GM21528 (cell line): ENCODE results near the gene CPNE2.

ENCODE experiments used
- ATAC-seq: cut with Tn5 transposase; IDR thresholded peaks from one replicate; pipeline ENCODE4 v1.9.1; 2021; ENCODE audit warnings: mild to moderate bottlenecking, moderate library complexity; ENCODE audit not compliant: unreplicated experiment, low FRiP score

CPNE2 gene

GRCh38 chr16:57140931-57141668 lies 48.7 kb downstream of the CPNE2 start:
- no peak for ATAC-seq

- no peak for ATAC-seq
These were observed 49.6 kb downstream of the CPNE2 start for GRCh38 chr16:57141822-57142631.

- ATAC-seq = no peak
These were observed 51.0 kb downstream of the CPNE2 start for GRCh38 chr16:57143149-57143921.

GRCh38 chr16:57144027-57144426 lies 51.6 kb downstream of the CPNE2 start:
- ATAC-seq = no peak

DNA sequence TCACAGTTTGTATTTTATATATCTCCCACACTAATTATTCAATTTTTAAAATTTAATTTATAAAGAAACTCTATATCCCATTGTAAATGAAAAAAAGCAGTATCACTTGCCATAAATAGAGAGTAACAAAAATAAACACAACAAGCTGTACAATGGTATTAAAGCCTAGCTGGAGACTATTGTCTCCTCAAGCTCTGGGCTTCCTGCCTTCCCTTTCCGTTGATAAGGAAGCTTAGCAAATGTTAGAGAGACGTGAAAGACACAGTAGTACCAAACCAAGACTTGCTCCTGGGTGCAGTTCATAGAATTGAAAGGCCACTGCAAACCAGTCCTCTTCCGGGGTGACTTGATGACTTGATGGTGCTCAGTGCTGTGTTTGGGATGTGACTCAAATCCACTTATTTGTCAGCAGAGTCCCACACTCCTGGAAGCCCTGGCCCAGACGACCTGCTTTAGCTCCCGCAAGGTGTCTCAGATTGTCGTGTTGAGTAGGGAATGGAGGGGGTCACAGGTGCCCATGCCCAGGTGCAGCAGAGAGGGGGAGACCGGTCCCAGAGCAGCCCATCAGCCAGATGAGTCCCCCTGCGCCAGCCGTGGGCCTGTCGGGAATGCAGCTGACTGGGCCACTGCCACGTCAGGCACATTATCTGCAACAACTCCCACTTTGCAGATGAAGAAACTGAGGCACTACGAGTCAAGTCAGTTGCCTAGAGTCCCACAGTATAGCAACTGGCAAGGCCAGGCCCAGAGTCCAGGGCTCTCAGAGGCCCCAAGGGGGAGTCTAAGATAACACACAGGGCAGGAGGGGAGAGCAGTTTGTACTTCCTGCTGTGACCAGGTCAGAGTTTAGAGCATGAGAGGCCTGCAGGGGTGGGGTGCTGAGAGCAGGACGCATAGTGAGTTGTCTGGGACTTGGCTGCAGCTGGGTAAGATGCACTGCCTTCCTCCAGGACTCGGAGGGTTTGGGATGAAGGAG lies 53.0 kb downstream of the CPNE2 start:
- no peak for ATAC-seq

GRCh38 chr16:57146040-57146647 lies 53.8 kb downstream of the CPNE2 start:
- no peak for ATAC-seq

DNA sequence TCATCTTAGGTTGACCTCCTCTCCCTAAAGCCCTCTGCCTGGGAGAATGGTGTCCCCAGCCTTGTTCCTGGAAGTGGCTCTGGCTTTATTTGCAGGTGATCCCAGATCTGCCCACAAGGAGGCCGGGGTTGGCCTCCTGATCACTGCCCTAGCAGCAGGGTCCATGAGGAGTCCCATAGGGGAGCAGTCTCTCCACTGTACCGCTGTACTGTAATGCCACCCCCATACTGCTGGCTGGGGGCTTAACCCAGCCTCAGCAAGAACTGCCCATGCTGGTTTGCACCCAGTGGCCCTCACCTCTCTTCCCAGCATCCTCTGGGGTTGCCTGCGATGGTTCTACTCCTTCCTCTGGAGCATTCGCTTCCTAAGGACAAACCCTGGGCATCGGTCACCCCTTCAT lies 54.4 kb downstream of the CPNE2 start:
- no peak for ATAC-seq

- ATAC-seq = no peak
These were observed 55.2 kb downstream of the CPNE2 start for GRCh38 chr16:57147381-57148221.

DNA sequence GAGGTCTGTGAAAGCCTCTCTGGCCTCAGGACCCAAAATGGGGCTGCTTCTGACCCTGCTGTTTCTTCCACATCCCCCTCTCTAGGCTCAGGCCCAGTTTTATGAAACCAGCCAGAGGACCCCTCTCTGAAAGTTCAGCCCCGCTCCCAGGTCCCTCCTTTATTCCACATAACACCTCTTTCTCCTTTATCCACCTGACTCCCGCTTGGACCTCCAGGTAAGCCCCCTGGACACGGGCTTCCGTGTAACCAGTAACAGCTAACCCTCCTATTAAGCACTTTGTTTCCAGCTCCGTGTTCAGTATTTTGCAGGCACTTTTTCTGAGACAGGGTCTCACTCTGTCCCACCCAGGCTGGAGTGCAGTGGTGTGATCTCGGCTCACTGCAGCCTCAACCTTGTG lies 56.1 kb downstream of the CPNE2 start:
- ATAC-seq = no peak

DNA sequence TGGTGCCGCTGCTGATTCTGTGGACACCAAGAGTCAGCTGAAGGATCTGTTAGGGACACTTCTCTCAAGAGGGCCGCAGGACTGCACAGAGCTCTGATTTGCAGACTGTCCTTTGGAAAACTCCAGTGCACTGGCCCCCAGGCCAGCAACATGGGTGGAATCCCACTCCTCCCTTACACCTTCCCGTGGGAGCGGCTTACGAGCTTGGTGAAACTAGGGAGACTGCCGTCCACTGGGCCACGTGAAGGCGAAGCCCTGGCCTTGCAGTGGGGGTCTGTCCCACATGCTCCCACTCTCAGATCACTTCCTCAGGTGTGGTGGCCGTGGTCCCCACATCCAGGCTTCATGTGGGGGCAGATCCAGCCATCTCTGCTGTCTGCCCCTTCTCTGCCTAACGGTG lies 57.0 kb downstream of the CPNE2 start:
- ATAC-seq = no peak

GRCh38 chr16:57150682-57151330 lies 58.4 kb downstream of the CPNE2 start:
- no peak for ATAC-seq

GRCh38 chr16:57151369-57151768 lies 59.0 kb downstream of the CPNE2 start:
- ATAC-seq = no peak

GRCh38 chr16:57152096-57153093 lies 60.0 kb downstream of the CPNE2 start:
- ATAC-seq = no peak

DNA sequence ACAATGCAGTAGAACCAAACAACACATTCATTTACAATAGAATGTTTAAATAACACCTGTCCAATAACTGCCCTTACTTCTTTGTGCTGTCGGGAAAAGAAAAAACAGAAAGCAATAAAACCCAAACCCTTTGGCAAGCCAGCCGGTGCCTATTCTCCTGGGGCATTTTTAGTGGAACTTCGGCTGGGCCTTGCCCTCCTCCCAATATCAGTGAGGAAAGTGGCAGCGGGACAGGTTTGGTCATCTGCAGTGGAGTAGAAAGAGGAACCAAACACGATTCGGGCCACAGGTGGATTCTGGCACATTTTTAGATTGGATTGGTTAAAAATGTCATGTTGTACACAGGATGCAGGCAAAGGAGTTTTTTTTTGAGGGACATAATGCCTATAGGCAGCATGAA lies 61.5 kb downstream of the CPNE2 start:
- ATAC-seq = no peak

DNA sequence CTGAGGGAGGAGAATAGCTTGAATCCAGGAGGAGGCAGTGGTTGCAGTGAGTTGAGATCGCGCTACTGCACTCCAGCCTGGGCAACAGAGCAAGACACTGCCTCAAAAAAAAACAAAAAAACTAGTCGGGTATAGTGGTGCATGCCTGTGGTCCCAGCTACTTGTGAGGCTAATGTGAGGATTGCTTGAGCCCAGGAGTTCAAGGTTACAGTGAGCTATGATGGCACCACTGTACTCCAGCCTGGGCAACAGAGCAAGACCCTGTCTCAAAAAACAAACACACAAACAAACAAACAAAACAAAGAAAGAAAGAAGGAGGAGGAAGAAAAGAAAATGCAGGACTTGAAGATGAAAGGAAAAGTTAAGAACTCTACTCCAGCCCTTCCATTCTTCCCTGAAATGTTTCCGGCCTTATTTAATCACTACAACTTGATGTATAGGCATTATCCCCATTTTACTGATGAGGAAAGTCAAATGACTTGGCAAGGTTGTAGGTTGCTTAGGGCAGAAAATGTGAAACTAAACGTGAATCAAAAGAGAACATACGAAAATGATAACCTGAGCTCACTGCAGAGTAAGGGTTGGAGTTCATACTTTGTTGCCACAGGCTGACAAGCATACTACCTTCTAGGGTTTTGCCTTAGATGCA lies 63.4 kb downstream of the CPNE2 start:
- ATAC-seq = no peak

DNA sequence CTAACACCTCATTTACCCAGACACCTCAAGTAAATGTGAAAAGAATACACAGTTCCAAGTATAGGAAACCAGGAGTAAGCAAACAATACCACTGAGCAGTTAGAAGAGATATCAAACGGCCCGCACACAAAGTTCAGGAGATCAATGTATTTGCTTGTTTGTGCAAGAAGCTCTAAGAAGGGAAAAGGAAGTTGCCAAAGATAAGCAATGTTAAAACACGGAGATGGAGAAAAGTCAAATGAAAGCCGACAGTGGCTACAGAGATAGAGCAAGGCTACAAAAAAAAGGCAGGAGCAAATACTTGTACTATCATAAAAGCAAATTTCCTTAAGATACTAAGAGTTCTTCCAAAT lies 63.9 kb downstream of the CPNE2 start:
- ATAC-seq = no peak

GRCh38 chr16:57157533-57157932 lies 65.2 kb downstream of the CPNE2 start:
- no peak for ATAC-seq
